CD14-positive monocyte (primary cell): Measurements from ENCODE around the gene GZMA. TPM values are rescaled to one million over a fixed set of nuclear protein-coding genes. Genes with fewer than 3 reads are reported as not detected.

Experiments
- DNase-seq, 3 donors: peaks; one replicate each; pipeline ENCODE4 v3.0.0-alpha.2; 2011 to 2022
- H2AFZ ChIP-seq: 2 replicates; pipeline ENCODE4 v1.6.0; 2012; ENCODE audit warnings: mild to moderate bottlenecking, low read depth, low read length, inconsistent platforms; ENCODE audit not compliant: insufficient read depth, poor library complexity, severe bottlenecking
- H3K27ac ChIP-seq, 2 donors: 1 replicate in 1 of 2; 2 replicates in 1 of 2; pipeline ENCODE4 v1.5.1; 2012 to 2013; ENCODE audit warnings: low read length in 2 of 2, control low read depth in 1 of 2, inconsistent platforms in 1 of 2, low read depth in 1 of 2, mild to moderate bottlenecking in 1 of 2
- H3K27me3 ChIP-seq, 2 donors: one replicate each; pipeline versions ENCODE4 v1.6.0 to v1.6.1; 2011 to 2013; ENCODE audit warnings: low read length in 2 of 2; ENCODE audit not compliant: control insufficient read depth in 2 of 2, insufficient read depth in 2 of 2
- H3K36me3 ChIP-seq, 2 donors: replicated peaks in 1 of 2; 1 replicate in 1 of 2; 2 replicates in 1 of 2; pipeline versions ENCODE4 v1.5.1 to v1.6.1; 2012 to 2013; ENCODE audit warnings: low read length in 2 of 2, control low read depth in 1 of 2, inconsistent platforms in 1 of 2, mild to moderate bottlenecking in 1 of 2; ENCODE audit not compliant: insufficient read depth in 2 of 2, control insufficient read depth in 1 of 2
- H3K4me1 ChIP-seq, 2 donors: 1 replicate in 1 of 2; 2 replicates in 1 of 2; pipeline versions ENCODE4 v1.5.1 to v1.6.1; 2012 to 2013; ENCODE audit warnings: low read length in 2 of 2, control low read depth in 1 of 2, inconsistent platforms in 1 of 2, mild to moderate bottlenecking in 1 of 2, moderate library complexity in 1 of 2; ENCODE audit not compliant: insufficient read depth in 2 of 2, control insufficient read depth in 1 of 2
- H3K4me2 ChIP-seq: replicated peaks from 2 replicates; pipeline ENCODE3; 2012; ENCODE audit warnings: low read length, moderate library complexity, mild to moderate bottlenecking; ENCODE audit not compliant: poor library complexity, severe bottlenecking; ENCODE audit errors: extremely low read depth
- H3K4me3 ChIP-seq, 3 experiments: fragments of 200-600 bp in 1 of 3; sonication (generic) in 1 of 3; replicated peaks in 1 of 3; 1 replicate in 2 of 3; 2 replicates in 1 of 3; pipeline ENCODE4 v1.5.1; 2011 to 2013; ENCODE audit warnings: low read length in 3 of 3, mild to moderate bottlenecking in 3 of 3, control low read depth in 2 of 3, low read depth in 2 of 3, inconsistent platforms in 1 of 3, moderate library complexity in 1 of 3
- H3K79me2 ChIP-seq: 2 replicates; pipeline ENCODE4 v1.6.0; 2012; ENCODE audit warnings: mild to moderate bottlenecking, control low read depth, inconsistent platforms, low read length, moderate library complexity; ENCODE audit not compliant: insufficient read depth
- H3K9ac ChIP-seq: 2 replicates; pipeline ENCODE4 v1.6.0; 2017; ENCODE audit warnings: low read length, mild to moderate bottlenecking; ENCODE audit not compliant: insufficient read depth, poor library complexity, severe bottlenecking
- H3K9me3 ChIP-seq, 2 donors: replicated peaks in 1 of 2; 1 replicate in 1 of 2; 2 replicates in 1 of 2; pipeline versions ENCODE4 v1.5.1 to v1.6.1; 2012 to 2013; ENCODE audit warnings: low read length in 2 of 2, control low read depth in 1 of 2; ENCODE audit not compliant: control insufficient read depth in 1 of 2, insufficient read depth in 1 of 2
- H4K20me1 ChIP-seq: 2 replicates; pipeline ENCODE4 v1.6.0; 2012; ENCODE audit warnings: mild to moderate bottlenecking, low read length, control low read depth, moderate library complexity; ENCODE audit not compliant: insufficient read depth
- H3K27ac Mint-ChIP-seq, 7 donors: one replicate each; pipeline ENCODE4 v1.8.0; 2020; ENCODE audit warnings: mild to moderate bottlenecking in 7 of 7, mixed read lengths in 7 of 7, moderate library complexity in 6 of 7, inconsistent platforms in 2 of 7
- H3K27me3 Mint-ChIP-seq, 3 donors: one replicate each; pipeline ENCODE4 v1.8.0; 2021 to 2022; ENCODE audit warnings: low read depth in 3 of 3, mild to moderate bottlenecking in 3 of 3, mixed read lengths in 3 of 3, moderate library complexity in 3 of 3, inconsistent platforms in 1 of 3
- H3K36me3 Mint-ChIP-seq, 2 donors: one replicate each; pipeline ENCODE4 v1.8.0; 2020; ENCODE audit warnings: mixed read lengths in 2 of 2, inconsistent platforms in 1 of 2, mild to moderate bottlenecking in 1 of 2
- H3K4me1 Mint-ChIP-seq: one replicate; pipeline ENCODE4 v1.8.0; 2020; ENCODE audit warnings: mild to moderate bottlenecking, mixed read lengths
- H3K4me3 Mint-ChIP-seq, 2 donors: one replicate each; pipeline ENCODE4 v1.8.0; 2020; ENCODE audit warnings: mild to moderate bottlenecking in 2 of 2, mixed read lengths in 2 of 2, moderate library complexity in 1 of 2
- H3K9me3 Mint-ChIP-seq, 7 donors: one replicate each; pipeline ENCODE4 v1.8.0; 2020 to 2022; ENCODE audit warnings: mixed read lengths in 7 of 7, mild to moderate bottlenecking in 6 of 7, moderate library complexity in 6 of 7, inconsistent platforms in 2 of 7
- WGBS: methylation state at CpG from one replicate; pipeline ENCODE4 v1.1.5; 2013; ENCODE audit warnings: missing lambda C conversion rate; ENCODE audit not compliant: insufficient coverage; 5-methylcytosine and 5-hydroxymethylcytosine counted together
- intact Hi-C, 2 donors: fragments of 100-400 bp; cut with micrococcal nuclease; formaldehyde crosslinking; loops; one replicate each; pipeline versions ENCODE4 v1.15.0 to v1.15.1; 2023
- polyA plus RNA-seq, 3 donors: library from polyadenylated mRNA; depleted of rRNA in 1 of 3; unstranded in 2 of 3; stranded (reverse) in 1 of 3; fragments of 300-500 nt in 2 of 3; fragments of >200 nt in 1 of 3; fragmentation: Illumina TruSeq in 2 of 3; gene quantifications; 1 replicate in 2 of 3; 2 replicates in 1 of 3; pipeline ENCODE4 v1.2.3, GENCODE V29; 2012 to 2021
- TF ChIP-seq, protein P1 (sequence below): fragments of 200-600 bp; IDR thresholded peaks from one replicate; pipeline ENCODE4 v1.8.0; 2022; ENCODE audit warnings: antibody characterized with exemption, mild to moderate bottlenecking

The GZMA gene
- polyA plus RNA-seq, 3 donors = 2.3 to 2.6 TPM; not detected in 1

DNA sequence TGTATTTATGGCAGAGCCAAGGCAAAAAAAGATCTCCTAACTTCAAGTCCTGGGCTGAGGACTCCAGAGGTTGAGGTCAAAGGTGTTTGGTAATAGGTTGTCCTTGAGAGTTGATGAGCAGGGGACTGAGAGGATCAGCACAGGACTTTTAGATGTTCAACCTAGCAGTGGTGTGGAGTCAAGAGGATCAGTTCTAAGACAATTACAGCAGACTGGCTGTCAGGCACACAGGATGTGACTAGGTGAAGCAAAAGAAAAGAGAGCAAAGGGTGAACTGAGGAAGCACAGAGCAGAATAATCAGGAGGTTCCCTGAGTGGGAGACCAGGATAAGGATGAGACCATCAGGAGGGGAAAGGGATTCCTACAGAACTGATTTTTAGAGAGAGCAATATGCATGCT, 10.9 kb downstream of the GZMA start:
- no peaks in the 10 kb centered on the region for H3K9me3 Mint-ChIP-seq
- Histone ChIP-seq H3K9me3 (no peaks in the 10 kb centered on the region), H3K9ac (no peak overlapping the region), H3K27ac (no peak overlapping the region), H3K4me2 (no peak overlapping the region), H4K20me1 (no peaks in the 10 kb centered on the region), H3K79me2 (no peaks in the 10 kb centered on the region), H3K4me3 (no peak overlapping the region), H3K36me3 (no peaks in the 10 kb centered on the region), H3K27me3 (no peaks in the 10 kb centered on the region), H3K4me1 (no peaks in the 10 kb centered on the region), H2AFZ (no peak overlapping the region)
- H3K4me3 Mint-ChIP-seq = no peak overlapping the region
- DNase-seq = no peak
- no peaks in the 10 kb centered on the region for H3K36me3 Mint-ChIP-seq
- H3K27me3 Mint-ChIP-seq = peaks cover 3 to 5% (median 4%) of the 10 kb centered on the region in 3 donors
- TF ChIP-seq, protein P1, sequence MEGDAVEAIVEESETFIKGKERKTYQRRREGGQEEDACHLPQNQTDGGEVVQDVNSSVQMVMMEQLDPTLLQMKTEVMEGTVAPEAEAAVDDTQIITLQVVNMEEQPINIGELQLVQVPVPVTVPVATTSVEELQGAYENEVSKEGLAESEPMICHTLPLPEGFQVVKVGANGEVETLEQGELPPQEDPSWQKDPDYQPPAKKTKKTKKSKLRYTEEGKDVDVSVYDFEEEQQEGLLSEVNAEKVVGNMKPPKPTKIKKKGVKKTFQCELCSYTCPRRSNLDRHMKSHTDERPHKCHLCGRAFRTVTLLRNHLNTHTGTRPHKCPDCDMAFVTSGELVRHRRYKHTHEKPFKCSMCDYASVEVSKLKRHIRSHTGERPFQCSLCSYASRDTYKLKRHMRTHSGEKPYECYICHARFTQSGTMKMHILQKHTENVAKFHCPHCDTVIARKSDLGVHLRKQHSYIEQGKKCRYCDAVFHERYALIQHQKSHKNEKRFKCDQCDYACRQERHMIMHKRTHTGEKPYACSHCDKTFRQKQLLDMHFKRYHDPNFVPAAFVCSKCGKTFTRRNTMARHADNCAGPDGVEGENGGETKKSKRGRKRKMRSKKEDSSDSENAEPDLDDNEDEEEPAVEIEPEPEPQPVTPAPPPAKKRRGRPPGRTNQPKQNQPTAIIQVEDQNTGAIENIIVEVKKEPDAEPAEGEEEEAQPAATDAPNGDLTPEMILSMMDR = no peak
- peaks cover 2% of the 10 kb centered on the region for H3K4me1 Mint-ChIP-seq
- intact Hi-C loops = no loop called here
- peak overlapping the region in 1 of 7 donors; percentile 17 for H3K27ac Mint-ChIP-seq

DNA sequence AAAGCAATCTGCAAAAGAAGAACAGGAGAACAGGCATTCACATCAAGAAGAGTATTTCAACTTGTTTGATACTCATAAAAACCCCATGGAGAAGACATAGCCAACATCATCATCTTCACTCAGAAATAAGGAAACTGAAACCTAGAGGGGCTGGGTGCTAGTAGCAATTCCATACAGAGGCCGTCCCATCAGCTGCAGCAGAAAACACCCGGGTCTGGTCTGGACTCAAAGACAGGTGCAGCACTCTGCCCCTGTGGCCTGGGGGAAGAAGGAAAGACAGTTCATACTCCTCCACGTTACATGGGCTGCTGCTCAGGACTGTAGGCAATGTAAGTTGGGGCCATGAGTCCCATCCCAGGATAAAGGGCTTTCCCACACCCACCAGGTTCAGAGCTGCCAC, 11.6 kb downstream of the GZMA start:
- H3K27ac ChIP-seq = no peak overlapping the region
- TF ChIP-seq, protein P1 = no peak
- H3K4me1 Mint-ChIP-seq = peaks cover 2% of the 10 kb centered on the region
- no peak overlapping the region for H3K4me2 ChIP-seq
- no peaks in the 10 kb centered on the region for H3K36me3 ChIP-seq
- H3K79me2 ChIP-seq = no peaks in the 10 kb centered on the region
- no peaks in the 10 kb centered on the region for H3K9me3 Mint-ChIP-seq
- no peak overlapping the region for H2AFZ ChIP-seq
- WGBS = 46% methylated on average over 2 of the region's 3 CpGs
- H3K27me3 Mint-ChIP-seq = peaks cover 3 to 5% (median 4%) of the 10 kb centered on the region in 3 donors
- no peaks in the 10 kb centered on the region for H3K4me1 ChIP-seq
- H3K27me3 ChIP-seq = no peaks in the 10 kb centered on the region
- H3K27ac Mint-ChIP-seq = no peak overlapping the region
- intact Hi-C loops = no loop called here
- H3K9me3 ChIP-seq = no peaks in the 10 kb centered on the region
- no peak for DNase-seq
- no peak overlapping the region for H3K4me3 ChIP-seq
- H3K36me3 Mint-ChIP-seq = no peaks in the 10 kb centered on the region
- no peak overlapping the region for H3K4me3 Mint-ChIP-seq
- H4K20me1 ChIP-seq = no peaks in the 10 kb centered on the region
- H3K9ac ChIP-seq = no peak overlapping the region
